HG02938 (cell line): ENCODE data around the gene RHOB.
"Not testable (repeated sequence)": the region's sequence is repeated elsewhere in the genome, so short reads cannot be mapped to it uniquely, and the experiment has no call there.

Experiments
- ATAC-seq: cut with Tn5 transposase; IDR thresholded peaks from one replicate; pipeline ENCODE4 v1.9.1; 2021; ENCODE audit warnings: mild to moderate bottlenecking, moderate library complexity; ENCODE audit not compliant: unreplicated experiment

Gene RHOB

GRCh38 chr2:20451761-20452499, 5.1 kb downstream of the RHOB start:
- no peak for ATAC-seq

- ATAC-seq: no peak
Observed at GRCh38 chr2:20452551-20452950, 5.7 kb downstream of the RHOB start.

GRCh38 chr2:20453087-20453486, 6.2 kb downstream of the RHOB start:
- ATAC-seq: no peak

- ATAC-seq: no peak
Observed at GRCh38 chr2:20454036-20454981, 7.4 kb downstream of the RHOB start.

DNA sequence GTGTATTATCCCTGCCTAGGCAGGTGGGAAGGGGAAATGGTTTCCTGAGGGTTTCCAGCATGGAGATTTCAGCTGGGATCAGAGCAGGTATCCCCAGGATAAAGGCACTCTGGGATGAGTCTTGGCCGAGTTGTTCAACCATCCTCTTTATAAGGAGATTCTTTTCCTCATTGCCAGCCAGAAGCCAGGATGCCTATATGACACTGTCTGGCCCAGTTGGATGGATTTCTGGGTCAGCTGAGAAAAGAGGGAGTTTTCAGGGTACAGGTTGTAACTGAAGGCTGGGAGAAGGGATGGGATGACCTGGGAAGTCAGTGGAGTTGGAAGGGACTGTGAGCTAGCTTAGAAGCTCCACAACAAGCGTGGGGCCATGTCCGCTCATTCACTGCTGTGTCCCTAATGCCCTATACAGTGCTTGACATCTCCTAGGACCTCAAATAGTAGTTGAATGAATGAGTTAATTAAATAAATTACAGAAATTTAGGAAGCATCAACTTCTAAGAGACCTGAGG, 8.3 kb downstream of the RHOB start:
- no peak for ATAC-seq

- ATAC-seq: no peak
Observed at GRCh38 chr2:20456116-20456571, 9.3 kb downstream of the RHOB start.

DNA sequence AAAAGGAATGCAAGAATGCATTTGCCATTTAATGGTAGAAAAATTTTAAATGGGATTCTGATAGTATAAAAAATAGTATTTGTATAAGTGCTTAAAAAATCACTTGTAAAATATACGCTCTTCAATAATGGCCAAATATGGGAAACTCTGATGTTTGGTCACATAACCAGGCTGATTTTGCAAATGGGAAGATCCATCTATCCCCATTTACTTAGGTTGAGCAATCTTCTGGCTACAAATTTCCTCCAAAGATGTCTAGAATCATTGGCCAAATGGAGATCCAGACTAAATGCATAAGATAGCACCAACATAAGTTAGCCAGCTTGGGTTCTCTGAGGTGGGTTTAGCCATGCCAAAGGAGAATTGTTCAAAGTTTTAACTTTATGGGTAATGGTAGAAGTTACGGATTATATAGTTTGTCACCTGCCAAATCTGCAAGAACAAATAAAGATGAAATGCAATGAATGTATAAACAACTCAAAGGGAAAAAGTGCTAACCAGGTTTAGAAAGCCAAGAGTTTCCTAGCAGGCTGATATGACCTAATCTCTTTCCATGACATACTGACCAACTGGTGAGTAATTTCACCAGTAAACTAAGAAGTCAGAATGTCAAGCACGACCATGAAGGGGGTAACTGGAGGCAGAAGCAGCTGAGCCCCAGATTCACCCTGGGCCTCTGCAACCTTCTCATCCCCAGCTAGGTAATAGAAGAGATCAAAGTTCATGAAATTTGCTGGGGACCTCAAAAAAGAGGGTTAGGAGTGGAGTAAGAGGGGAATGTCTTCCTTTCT, 10.0 kb downstream of the RHOB start:
- ATAC-seq: no peak

- ATAC-seq: no peak
Observed at GRCh38 chr2:20457661-20458630, 11.1 kb downstream of the RHOB start.

DNA sequence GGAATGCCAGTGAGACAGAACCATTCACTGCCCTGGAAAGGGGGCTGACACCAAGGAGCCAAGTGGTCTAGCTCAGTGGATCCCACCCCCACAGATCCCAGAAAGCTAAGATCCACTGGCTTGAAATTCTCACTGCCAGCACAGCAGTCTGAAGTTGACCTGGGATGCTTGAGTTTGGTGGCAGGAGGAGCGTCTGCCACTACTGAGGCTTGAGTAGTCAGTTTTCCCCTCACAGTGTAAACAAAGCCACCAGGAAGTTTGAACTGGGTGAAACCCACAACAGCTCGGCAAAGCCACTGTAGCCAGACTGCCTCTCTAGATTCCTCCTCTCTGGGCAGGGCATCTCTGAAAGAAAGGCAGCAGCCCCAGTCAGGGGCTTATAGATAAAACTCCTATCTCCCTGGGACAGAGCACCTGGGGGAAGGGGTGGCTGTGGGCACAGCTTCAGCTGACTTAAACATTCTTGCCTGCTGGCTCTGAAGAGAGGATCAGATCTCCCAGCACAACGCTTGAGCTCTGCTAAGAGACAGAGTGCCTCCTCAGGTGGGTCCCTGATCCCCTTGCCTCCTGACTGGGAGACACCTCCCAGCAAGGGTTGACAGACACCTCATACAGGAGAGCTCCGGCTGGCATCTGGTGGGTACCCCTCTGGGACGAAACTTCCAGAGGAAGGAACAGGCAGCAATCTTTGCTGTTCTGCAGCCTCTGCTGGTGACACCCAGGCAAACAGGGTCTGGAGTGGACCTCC, 12.0 kb downstream of the RHOB start:
- ATAC-seq: not testable (repeated sequence)

- no peak for ATAC-seq
Observed at GRCh38 chr2:20465716-20466394, 19.0 kb downstream of the RHOB start.

DNA sequence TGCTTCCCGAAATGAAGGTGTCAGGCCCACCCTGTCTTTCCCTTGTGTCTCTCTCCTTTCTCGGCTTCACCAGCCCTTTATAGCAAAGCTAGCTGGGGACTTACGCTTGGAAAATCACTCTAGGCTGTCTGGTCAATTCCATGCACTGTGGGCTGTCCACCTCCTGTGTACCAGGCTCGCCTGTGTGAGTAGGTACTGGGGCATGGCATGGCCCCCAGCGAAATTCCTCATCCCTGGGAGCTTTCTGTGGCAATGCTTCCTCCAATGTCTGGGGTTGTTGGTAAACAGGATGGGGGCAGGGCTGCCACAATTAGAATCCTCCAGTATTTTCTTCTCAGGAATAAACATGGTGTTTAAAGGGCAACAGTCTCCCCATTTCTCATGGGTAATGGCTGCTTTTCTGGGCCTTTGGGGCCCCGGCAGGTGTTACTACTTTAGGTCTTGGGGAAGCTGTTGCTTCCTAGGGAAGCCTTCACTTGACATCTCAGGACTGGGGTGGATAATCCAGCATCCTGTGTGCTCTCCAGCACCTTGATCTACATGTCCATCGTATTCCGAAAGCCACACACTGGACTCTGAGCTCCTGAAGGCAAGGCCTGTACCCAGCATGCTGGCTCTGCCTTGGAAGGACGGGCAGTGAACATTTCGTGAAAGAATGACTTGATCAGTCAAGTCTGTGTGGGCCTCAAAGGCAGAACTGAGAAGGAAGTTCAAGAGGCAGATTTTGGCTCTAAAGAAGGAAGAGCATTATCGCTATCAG, 21.1 kb downstream of the RHOB start:
- ATAC-seq: no peak

DNA sequence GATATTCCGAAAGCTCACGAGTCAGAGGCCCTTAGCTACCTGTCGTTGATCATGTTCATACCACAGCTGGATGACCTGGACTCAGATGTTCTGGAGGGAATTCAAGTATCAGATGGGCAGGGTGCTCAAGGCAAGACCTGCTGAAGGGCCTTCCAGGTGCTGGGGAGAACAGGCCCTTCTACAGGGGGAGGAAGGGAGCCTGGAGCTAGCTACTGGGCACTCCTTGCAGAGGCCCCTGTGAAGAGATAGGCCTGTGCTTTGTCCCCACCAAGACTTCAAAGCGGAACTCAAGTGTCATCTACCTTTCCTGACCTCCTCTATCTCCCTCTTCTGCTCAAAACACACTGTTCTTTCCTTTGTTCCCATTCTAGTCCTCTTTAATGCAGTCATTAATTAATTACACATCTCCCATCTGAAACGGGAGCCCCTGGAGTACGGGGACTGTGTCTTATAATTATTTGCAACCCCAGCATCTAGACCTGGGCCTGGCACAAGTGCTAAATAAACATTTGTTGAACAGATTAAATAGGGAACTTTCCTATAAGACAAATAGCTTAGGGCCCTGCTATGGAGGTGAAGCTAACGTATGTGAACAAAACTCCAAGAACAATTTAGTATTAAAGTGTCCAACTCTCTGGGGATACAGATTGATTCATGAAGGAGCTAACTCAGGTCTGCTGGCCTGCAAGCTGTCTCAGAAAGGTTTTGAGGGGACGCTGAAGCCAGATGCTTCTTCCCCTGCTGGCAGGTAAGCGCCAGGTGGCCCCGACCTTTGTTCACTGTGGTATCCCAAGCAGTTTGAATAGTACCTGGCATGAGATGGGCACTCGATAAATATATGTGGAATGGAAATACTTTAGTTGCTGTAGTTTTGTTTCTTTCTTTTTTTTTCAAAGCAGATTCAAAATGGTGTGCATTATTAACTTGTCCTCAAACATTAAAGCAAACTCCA, 22.0 kb downstream of the RHOB start:
- ATAC-seq: no peak

DNA sequence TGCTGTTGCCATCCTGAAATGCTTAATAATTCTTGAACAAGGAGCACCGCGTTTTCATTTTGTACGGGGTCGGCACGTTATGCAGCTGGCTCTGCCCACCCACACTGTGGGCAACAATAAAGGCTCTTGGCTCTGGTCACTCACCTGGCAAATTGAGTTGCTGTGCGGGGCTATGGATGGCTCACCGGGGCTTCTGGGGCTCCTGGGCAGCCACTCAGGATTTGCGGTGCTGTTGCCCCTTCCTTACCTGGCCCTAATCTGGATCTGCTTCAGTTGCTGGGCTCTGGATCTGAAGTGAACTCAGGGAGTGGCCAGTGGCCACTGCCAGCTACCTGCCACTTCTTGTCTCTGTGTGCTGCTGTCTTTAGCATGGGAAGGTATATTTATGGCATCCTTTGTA, 22.7 kb downstream of the RHOB start:
- ATAC-seq: no peak

- ATAC-seq: no peak
Observed at GRCh38 chr2:20470211-20470610, 23.3 kb downstream of the RHOB start.

GRCh38 chr2:20471148-20471547, 24.3 kb downstream of the RHOB start:
- ATAC-seq: no peak

GRCh38 chr2:20471902-20472559, 25.2 kb downstream of the RHOB start:
- no peak for ATAC-seq
